IMR-90 (cell line): ENCODE data around the gene SLC16A2. TPM values are rescaled to one million over a fixed set of nuclear protein-coding genes. Genes with fewer than 3 reads are reported as not detected.

ENCODE experiments used
- ATAC-seq: fragments of 200-7000 bp; cut with Tn5 transposase; 2 replicates; pipeline ENCODE4 v1.9.1; 2020; ENCODE audit warnings: low read depth, mild to moderate bottlenecking, moderate library complexity
- BruUV-seq: library from RNA; stranded (reverse); fragments of 400-500 nt; replicated peaks from 2 replicates; lab custom pipeline; 2021; lab: Mats Ljungman, UMichigan
- CTCF ChIA-PET: fragments of 300-600 bp; formaldehyde crosslinking; extraction: SDS; loops from one replicate; lab custom pipeline; 2021; ENCODE audit warnings: antibody characterized with exemption; lab: Yijun Ruan, JAX
- POLR2A ChIA-PET: fragments of 300-600 bp; sonication (Branson Sonifier 250); formaldehyde crosslinking; loops from one replicate; lab custom pipeline; 2022; ENCODE audit warnings: antibody characterized with exemption; ENCODE audit not compliant: unreplicated experiment; lab: Charles Lee
- DNase-seq: peaks from one replicate; pipeline ENCODE4 v3.0.0; 2013
- H2AFZ ChIP-seq: replicated peaks from 2 replicates; pipeline ENCODE3; 2013; ENCODE audit warnings: low read length, mild to moderate bottlenecking; ENCODE audit not compliant: poor library complexity
- H2AK5ac ChIP-seq: 2 replicates; pipeline ENCODE4 v1.6.1; 2013; ENCODE audit warnings: low read depth, low read length, inconsistent platforms
- H2AK9ac ChIP-seq: replicated peaks from 2 replicates; pipeline ENCODE3; 2013; ENCODE audit warnings: mild to moderate bottlenecking, low read depth, low read length, moderate library complexity; ENCODE audit not compliant: poor library complexity
- H2BK120ac ChIP-seq: 2 replicates; pipeline ENCODE4 v1.6.1; 2013; ENCODE audit warnings: low read depth, low read length, inconsistent platforms
- H2BK15ac ChIP-seq: 3 replicates; pipeline ENCODE4 v1.6.1; 2013; ENCODE audit warnings: low read depth, low read length, inconsistent platforms
- H2BK20ac ChIP-seq: 2 replicates; pipeline ENCODE4 v1.6.1; 2013; ENCODE audit warnings: low read depth, mild to moderate bottlenecking, inconsistent platforms, low read length, moderate library complexity
- H2BK5ac ChIP-seq: 2 replicates; pipeline ENCODE4 v1.6.1; 2013; ENCODE audit warnings: mild to moderate bottlenecking, low read depth, low read length, inconsistent platforms; ENCODE audit not compliant: poor library complexity, severe bottlenecking
- H3K14ac ChIP-seq: replicated peaks from 2 replicates; pipeline ENCODE4 v1.6.1; 2013; ENCODE audit warnings: low read depth, low read length, inconsistent platforms
- H3K18ac ChIP-seq: 2 replicates; pipeline ENCODE4 v1.6.1; 2013; ENCODE audit warnings: low read depth, low read length, control low read depth
- H3K23ac ChIP-seq: 2 replicates; pipeline ENCODE4 v1.6.1; 2013; ENCODE audit warnings: low read depth, low read length, inconsistent platforms
- H3K27ac ChIP-seq: 2 replicates; pipeline ENCODE4 v1.5.1; 2013; ENCODE audit warnings: mild to moderate bottlenecking, control low read depth, low read length; ENCODE audit not compliant: insufficient read depth
- H3K27me3 ChIP-seq: 2 replicates; pipeline ENCODE4 v1.6.1; 2013; ENCODE audit warnings: low read length; ENCODE audit not compliant: control insufficient read depth, insufficient read depth
- H3K36me3 ChIP-seq: 2 replicates; pipeline ENCODE4 v1.6.1; 2013; ENCODE audit warnings: low read length, mixed read lengths; ENCODE audit not compliant: control insufficient read depth, insufficient read depth
- H3K4ac ChIP-seq: 2 replicates; pipeline ENCODE4 v1.6.1; 2013; ENCODE audit warnings: low read depth, low read length, inconsistent platforms
- H3K4me1 ChIP-seq: 2 replicates; pipeline ENCODE4 v1.6.1; 2013; ENCODE audit warnings: low read length, mixed read lengths; ENCODE audit not compliant: control insufficient read depth, insufficient read depth
- H3K4me2 ChIP-seq: 2 replicates; pipeline ENCODE4 v1.6.1; 2013; ENCODE audit warnings: low read depth, mild to moderate bottlenecking, control low read depth, low read length, moderate library complexity
- H3K4me3 ChIP-seq: 2 replicates; pipeline ENCODE4 v1.5.1; 2013; ENCODE audit warnings: low read depth, mild to moderate bottlenecking, control low read depth, low read length, moderate library complexity; ENCODE audit not compliant: insufficient read depth
- H3K56ac ChIP-seq: 2 replicates; pipeline ENCODE4 v1.6.1; 2013; ENCODE audit warnings: low read length, inconsistent platforms; ENCODE audit not compliant: insufficient read depth; ENCODE audit errors: extremely low read depth
- H3K79me1 ChIP-seq, 2 experiments: 2 replicates each; pipeline ENCODE4 v1.6.1; 2013; ENCODE audit warnings: low read length in 2 of 2, inconsistent platforms in 1 of 2, low read depth in 1 of 2
- H3K9ac ChIP-seq: 2 replicates; pipeline ENCODE4 v1.6.1; 2013; ENCODE audit warnings: low read depth, low read length, control low read depth
- H3K9me1 ChIP-seq: 2 replicates; pipeline ENCODE4 v1.6.1; 2013; ENCODE audit warnings: low read length, inconsistent platforms; ENCODE audit not compliant: insufficient read depth
- H3K9me3 ChIP-seq: 2 replicates; pipeline ENCODE4 v1.6.1; 2013; ENCODE audit warnings: low read length; ENCODE audit not compliant: control insufficient read depth, insufficient read depth
- H4K20me1 ChIP-seq: 2 replicates; pipeline ENCODE4 v1.6.1; 2013; ENCODE audit warnings: low read length, inconsistent platforms; ENCODE audit not compliant: insufficient read depth
- H4K5ac ChIP-seq: 2 replicates; pipeline ENCODE4 v1.6.1; 2013; ENCODE audit warnings: mild to moderate bottlenecking, low read depth, low read length, control low read depth
- H4K8ac ChIP-seq, 2 experiments: 2 replicates each; pipeline ENCODE4 v1.6.1; 2013; ENCODE audit warnings: low read depth in 2 of 2, low read length in 2 of 2, control low read depth in 1 of 2, inconsistent platforms in 1 of 2
- H4K91ac ChIP-seq: 2 replicates; pipeline ENCODE4 v1.6.1; 2013; ENCODE audit warnings: low read depth, low read length, inconsistent platforms; ENCODE audit not compliant: insufficient read depth
- BHLHE40 ChIP-seq: fragments of 150-350 bp; IDR thresholded peaks from 2 replicates; pipeline ENCODE4 v1.6.1; 2016; ENCODE audit warnings: mild to moderate bottlenecking, low read depth, low read length
- CEBPB ChIP-seq: IDR thresholded peaks from 2 replicates; pipeline ENCODE4 v1.6.1; 2012; ENCODE audit warnings: low read depth, low read length, improper control_type of control experiment
- CHD1 ChIP-seq: IDR thresholded peaks from 2 replicates; pipeline ENCODE4 v1.6.1; 2012; ENCODE audit warnings: low read depth, low read length, improper control_type of control experiment
- FOS ChIP-seq: fragments of 150-350 bp; IDR thresholded peaks from 2 replicates; pipeline ENCODE4 v1.6.1; 2016; ENCODE audit warnings: low read depth, low read length
- MAFK ChIP-seq: IDR thresholded peaks from 2 replicates; pipeline ENCODE4 v1.6.1; 2012; ENCODE audit warnings: low read depth, low read length, improper control_type of control experiment
- MAZ ChIP-seq: IDR thresholded peaks from 2 replicates; pipeline ENCODE4 v1.6.1; 2012; ENCODE audit warnings: low read depth, mild to moderate bottlenecking, low read length, improper control_type of control experiment, moderate library complexity, borderline replicate concordance
- MXI1 ChIP-seq: IDR thresholded peaks from 2 replicates; pipeline ENCODE4 v1.6.1; 2012; ENCODE audit warnings: low read depth, mild to moderate bottlenecking, low read length, moderate library complexity, borderline replicate concordance
- NFE2L2 ChIP-seq: fragments of 150-350 bp; IDR thresholded peaks from 2 replicates; pipeline ENCODE4 v1.6.1; 2016; ENCODE audit warnings: low read depth, mild to moderate bottlenecking, low read length
- POLR2A ChIP-seq: IDR thresholded peaks from 2 replicates; pipeline ENCODE4 v1.6.1; 2012; ENCODE audit warnings: mild to moderate bottlenecking, low read depth, low read length
- RAD21 ChIP-seq: IDR thresholded peaks from 2 replicates; pipeline ENCODE4 v1.6.1; 2012; ENCODE audit warnings: low read length, improper control_type of control experiment
- RCOR1 ChIP-seq: IDR thresholded peaks from 2 replicates; pipeline ENCODE4 v1.6.1; 2012; ENCODE audit warnings: mild to moderate bottlenecking, low read length, improper control_type of control experiment; ENCODE audit not compliant: insufficient replicate concordance
- RFX5 ChIP-seq: IDR thresholded peaks from 2 replicates; pipeline ENCODE4 v1.8.0; 2012; ENCODE audit warnings: low read depth, mild to moderate bottlenecking, low read length, moderate library complexity
- SMC3 ChIP-seq: fragments of 150-350 bp; IDR thresholded peaks from 2 replicates; pipeline ENCODE4 v1.6.1; 2016; ENCODE audit warnings: low read depth, mild to moderate bottlenecking, antibody characterized with exemption, low read length, moderate library complexity
- WGBS, 2 experiments: methylation state at CpG; one replicate each; pipeline versions ENCODE4 v1.1.5 to v1.1.7; 2013; ENCODE audit warnings: missing lambda C conversion rate in 2 of 2; ENCODE audit not compliant: insufficient read length in 1 of 2; ENCODE audit errors: extremely low coverage in 2 of 2; 5-methylcytosine and 5-hydroxymethylcytosine counted together
- dilution Hi-C: fragments of 300-500 bp; cut with HindIII; formaldehyde crosslinking; loops from one replicate; pipeline ENCODE4 v1.14.3; 2018; ENCODE audit warnings: low sequenced_read_pairs; ENCODE audit not compliant: unreplicated experiment
- in situ Hi-C: fragments of 300-500 bp; cut with MboI; formaldehyde crosslinking; loops from 3 replicates; pipeline ENCODE4 v1.14.3; 2019; ENCODE audit warnings: low sequenced_read_pairs, inconsistent platforms, mixed read lengths
- intact Hi-C: fragments of 100-400 bp; cut with micrococcal nuclease; formaldehyde crosslinking; loops from 2 replicates; pipeline ENCODE4 v1.10.0; 2022
- polyA plus RNA-seq, 3 experiments: library from polyadenylated mRNA; depleted of rRNA; stranded (reverse); fragments of >200 nt; gene quantifications; 2 replicates each; pipeline ENCODE4 v1.2.3, GENCODE V29; 2012; ENCODE audit warnings: low replicate concordance in 1 of 3
- total RNA-seq: library from RNA; depleted of rRNA; stranded (reverse); fragments of >200 nt; gene quantifications from 2 replicates; pipeline ENCODE4 v1.2.3, GENCODE V29; 2012
- TF ChIP-seq, protein P1 (sequence below): conservative IDR thresholded peaks from 2 replicates; pipeline ENCODE4 v1.5.1; 2012; ENCODE audit warnings: mild to moderate bottlenecking, low read depth, low read length, improper control_type of control experiment
- TF ChIP-seq, protein P2 (sequence below): fragments of 150-350 bp; IDR thresholded peaks from 2 replicates; pipeline ENCODE4 v1.6.1; 2017; ENCODE audit warnings: mild to moderate bottlenecking, antibody characterized with exemption, low read length, low read depth
- TF ChIP-seq, protein P3 (sequence below): fragments of 150-350 bp; IDR thresholded peaks from 2 replicates; pipeline ENCODE4 v1.6.1; 2016; ENCODE audit warnings: low read depth, mild to moderate bottlenecking, low read length, moderate library complexity, borderline replicate concordance

SLC16A2 gene
- total and polyA plus RNA-seq, 2 of the 4 experiments (the other 2 are of a cell fraction), result 6.1 to 23.8 TPM

DNA sequence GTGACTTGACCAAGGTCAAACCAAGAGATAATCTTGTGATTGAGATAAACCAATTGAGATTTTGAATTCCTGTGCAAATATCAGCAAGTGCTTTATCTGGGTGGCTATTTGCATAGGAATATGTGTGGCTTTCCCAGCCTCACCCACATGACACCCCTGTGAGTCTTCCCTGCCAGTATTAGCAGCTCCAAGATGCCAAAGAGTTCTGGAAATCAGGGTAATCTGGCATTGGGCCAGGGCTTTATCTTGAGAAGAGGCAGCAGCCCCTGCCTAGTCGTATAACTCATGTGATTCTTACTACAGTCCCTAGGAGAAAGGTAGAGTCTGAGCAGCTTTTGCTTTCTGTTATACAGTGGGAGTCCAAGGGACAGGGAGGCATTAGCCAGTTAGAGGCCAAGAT, 105.5 kb downstream of the SLC16A2 start:
- intact Hi-C loops (no loop called here), in situ Hi-C loops (no loop called here)
- CTCF ChIA-PET, result no interaction called here

More for the DNA sequence above, 105.5 kb downstream of the SLC16A2 start:
- no peak overlapping the region for H3K4ac ChIP-seq
- no peak overlapping the region for H4K91ac ChIP-seq
- peaks cover 3% of the 10 kb centered on the region; the same call in 1 of the 2 replicates for H3K36me3 ChIP-seq
- H3K79me1 ChIP-seq, result no peaks in the 10 kb centered on the region
- no peaks in the 10 kb centered on the region for H3K9me3 ChIP-seq
- H2AFZ ChIP-seq, result no peak overlapping the region
- no peak overlapping the region for H2BK5ac ChIP-seq
- H2BK20ac ChIP-seq, result no peak overlapping the region
- H3K23ac ChIP-seq, result no peak overlapping the region
- no peak overlapping the region for H3K4me2 ChIP-seq
- no peaks in the 10 kb centered on the region for H4K20me1 ChIP-seq
- no TSS peak for BruUV-seq
- POLR2A ChIA-PET, result no interaction called here
- H3K4me3 ChIP-seq, result no peak overlapping the region
- H3K27ac ChIP-seq, result no peak overlapping the region
- H3K18ac ChIP-seq, result no peak overlapping the region
- no peak overlapping the region for H4K8ac ChIP-seq
- dilution Hi-C loops, result no loop called here
- H2AK9ac ChIP-seq, result no peak overlapping the region
- no peak overlapping the region for H3K9ac ChIP-seq
- H3K27me3 ChIP-seq, result peaks cover 2% of the 10 kb centered on the region; the same call in 1 of the 2 replicates
- H3K4me1 ChIP-seq, result peaks cover 9% of the 10 kb centered on the region
- WGBS, 2 experiments, result no CpG with 5 or more reads among the region's 1 CpG
- no peak overlapping the region for H3K56ac ChIP-seq
- no peak overlapping the region for H4K5ac ChIP-seq
- no peak for ATAC-seq
- H3K14ac ChIP-seq, result no peak overlapping the region
- H2BK120ac ChIP-seq, result no peak overlapping the region
- no peak overlapping the region for H2BK15ac ChIP-seq
- TF ChIP-seq, protein P1, sequence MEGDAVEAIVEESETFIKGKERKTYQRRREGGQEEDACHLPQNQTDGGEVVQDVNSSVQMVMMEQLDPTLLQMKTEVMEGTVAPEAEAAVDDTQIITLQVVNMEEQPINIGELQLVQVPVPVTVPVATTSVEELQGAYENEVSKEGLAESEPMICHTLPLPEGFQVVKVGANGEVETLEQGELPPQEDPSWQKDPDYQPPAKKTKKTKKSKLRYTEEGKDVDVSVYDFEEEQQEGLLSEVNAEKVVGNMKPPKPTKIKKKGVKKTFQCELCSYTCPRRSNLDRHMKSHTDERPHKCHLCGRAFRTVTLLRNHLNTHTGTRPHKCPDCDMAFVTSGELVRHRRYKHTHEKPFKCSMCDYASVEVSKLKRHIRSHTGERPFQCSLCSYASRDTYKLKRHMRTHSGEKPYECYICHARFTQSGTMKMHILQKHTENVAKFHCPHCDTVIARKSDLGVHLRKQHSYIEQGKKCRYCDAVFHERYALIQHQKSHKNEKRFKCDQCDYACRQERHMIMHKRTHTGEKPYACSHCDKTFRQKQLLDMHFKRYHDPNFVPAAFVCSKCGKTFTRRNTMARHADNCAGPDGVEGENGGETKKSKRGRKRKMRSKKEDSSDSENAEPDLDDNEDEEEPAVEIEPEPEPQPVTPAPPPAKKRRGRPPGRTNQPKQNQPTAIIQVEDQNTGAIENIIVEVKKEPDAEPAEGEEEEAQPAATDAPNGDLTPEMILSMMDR, result no peak
- TF ChIP-seq BHLHE40 (no peak), RFX5 (no peak), SMC3 (no peak), CHD1 (no peak), MXI1 (no peak), RCOR1 (no peak), MAFK (no peak), CEBPB (no peak), MAZ (no peak), FOS (no peak), POLR2A (no peak), RAD21 (no peak), NFE2L2 (no peak)
- TF ChIP-seq, protein P2, sequence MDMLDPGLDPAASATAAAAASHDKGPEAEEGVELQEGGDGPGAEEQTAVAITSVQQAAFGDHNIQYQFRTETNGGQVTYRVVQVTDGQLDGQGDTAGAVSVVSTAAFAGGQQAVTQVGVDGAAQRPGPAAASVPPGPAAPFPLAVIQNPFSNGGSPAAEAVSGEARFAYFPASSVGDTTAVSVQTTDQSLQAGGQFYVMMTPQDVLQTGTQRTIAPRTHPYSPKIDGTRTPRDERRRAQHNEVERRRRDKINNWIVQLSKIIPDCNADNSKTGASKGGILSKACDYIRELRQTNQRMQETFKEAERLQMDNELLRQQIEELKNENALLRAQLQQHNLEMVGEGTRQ, result no peak
- TF ChIP-seq, protein P3, sequence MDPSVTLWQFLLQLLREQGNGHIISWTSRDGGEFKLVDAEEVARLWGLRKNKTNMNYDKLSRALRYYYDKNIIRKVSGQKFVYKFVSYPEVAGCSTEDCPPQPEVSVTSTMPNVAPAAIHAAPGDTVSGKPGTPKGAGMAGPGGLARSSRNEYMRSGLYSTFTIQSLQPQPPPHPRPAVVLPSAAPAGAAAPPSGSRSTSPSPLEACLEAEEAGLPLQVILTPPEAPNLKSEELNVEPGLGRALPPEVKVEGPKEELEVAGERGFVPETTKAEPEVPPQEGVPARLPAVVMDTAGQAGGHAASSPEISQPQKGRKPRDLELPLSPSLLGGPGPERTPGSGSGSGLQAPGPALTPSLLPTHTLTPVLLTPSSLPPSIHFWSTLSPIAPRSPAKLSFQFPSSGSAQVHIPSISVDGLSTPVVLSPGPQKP, result no peak
- no peak for DNase-seq
- no peak overlapping the region for H2AK5ac ChIP-seq
- peaks cover 5% of the 10 kb centered on the region; the same call in 1 of the 2 replicates for H3K9me1 ChIP-seq
